GM12801 (cell line): ENCODE data around the gene DNAH7.

ENCODE experiments used
- CTCF ChIP-seq: IDR thresholded peaks from one replicate; pipeline ENCODE4 v1.5.1; 2011; ENCODE audit warnings: control low read depth; ENCODE audit not compliant: insufficient read length; ENCODE audit errors: extremely low read depth

The DNAH7 gene

GRCh38 chr2:196104066-196104465 lies 35.4 kb upstream of the DNAH7 start:
- no peak for TF ChIP-seq CTCF

GRCh38 chr2:196103626-196104025 lies 35.0 kb upstream of the DNAH7 start:
- no peak for TF ChIP-seq CTCF

GRCh38 chr2:196101325-196101991 lies 32.8 kb upstream of the DNAH7 start:
- no peak for TF ChIP-seq CTCF

GRCh38 chr2:196099916-196100315 lies 31.3 kb upstream of the DNAH7 start:
- TF ChIP-seq CTCF = no peak

GRCh38 chr2:196097864-196098660 lies 29.4 kb upstream of the DNAH7 start:
- no peak for TF ChIP-seq CTCF

- TF ChIP-seq CTCF = no peak
Measured at GRCh38 chr2:196096982-196097745, 28.5 kb upstream of the DNAH7 start.

- no peak for TF ChIP-seq CTCF
Measured at GRCh38 chr2:196096264-196096663, 27.6 kb upstream of the DNAH7 start.
